Spleen (tissue), 7 donors: ENCODE measurements around the gene HS3ST1.

Experiments
- POLR2A ChIP-seq, 3 donors: fragments of 450-650 bp; IDR thresholded peaks; one replicate each; pipeline ENCODE4 v1.5.1; 2017; ENCODE audit warnings: antibody characterized with exemption in 3 of 3, mild to moderate bottlenecking in 1 of 3
- POLR2AphosphoS5 ChIP-seq, 3 donors: sonication (generic); formaldehyde crosslinking; IDR thresholded peaks; one replicate each; pipeline ENCODE4 v1.5.1; 2017; ENCODE audit warnings: antibody characterized with exemption in 3 of 3
- TF ChIP-seq, protein P1 (sequence below), 11 experiments: fragments of 200-600 bp in 7 of 11; fragments of 450-650 bp in 4 of 11; sonication (generic) in 4 of 11; IDR thresholded peaks in 8 of 11; conservative IDR thresholded peaks in 3 of 11; 1 replicate in 7 of 11; 2 replicates in 4 of 11; pipeline versions ENCODE4 v1.4.0 to v1.8.0; 2016 to 2021; ENCODE audit warnings: antibody characterized with exemption in 11 of 11, inconsistent platforms in 4 of 11, mild to moderate bottlenecking in 1 of 11
- donor health status: DM: no; HTN: no; CAD: no; lungs with moderate emphysema.
- donor health status: DM: no; HTN: no; CAD: no.
- donor health status: DM: no; HTN: no; CAD: no.

DNA sequence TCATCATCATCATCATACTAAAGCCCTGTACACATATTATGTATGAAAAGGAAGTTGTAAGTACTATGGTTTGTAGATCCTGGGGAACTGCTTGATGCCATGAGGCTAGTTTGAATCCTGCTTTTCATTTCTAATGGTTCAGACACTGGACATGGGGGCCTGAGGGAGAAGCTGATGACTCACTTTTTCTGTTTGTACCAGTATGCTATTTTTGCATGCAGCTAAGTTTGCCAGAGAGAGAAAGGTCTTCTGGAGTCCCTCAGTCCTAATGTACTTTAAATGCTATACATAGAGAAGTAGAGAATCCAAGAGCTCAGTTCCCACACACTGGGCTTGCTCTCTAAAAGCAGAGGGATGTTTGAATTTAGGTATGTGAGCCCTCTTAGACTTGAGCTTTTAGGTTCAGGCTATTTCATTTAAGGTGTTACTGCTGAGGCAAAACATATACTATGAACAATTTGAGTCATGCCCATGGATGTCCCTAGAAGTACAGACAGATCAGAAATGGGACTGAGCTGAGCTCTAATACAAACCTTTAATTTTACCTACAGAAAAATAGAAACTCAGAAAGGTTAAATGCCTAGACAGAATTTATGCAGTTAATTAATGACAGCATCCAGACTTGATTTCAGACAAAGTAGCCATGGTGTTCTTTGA is 17.6 kb upstream of the HS3ST1 start:
- TF ChIP-seq, protein P1, sequence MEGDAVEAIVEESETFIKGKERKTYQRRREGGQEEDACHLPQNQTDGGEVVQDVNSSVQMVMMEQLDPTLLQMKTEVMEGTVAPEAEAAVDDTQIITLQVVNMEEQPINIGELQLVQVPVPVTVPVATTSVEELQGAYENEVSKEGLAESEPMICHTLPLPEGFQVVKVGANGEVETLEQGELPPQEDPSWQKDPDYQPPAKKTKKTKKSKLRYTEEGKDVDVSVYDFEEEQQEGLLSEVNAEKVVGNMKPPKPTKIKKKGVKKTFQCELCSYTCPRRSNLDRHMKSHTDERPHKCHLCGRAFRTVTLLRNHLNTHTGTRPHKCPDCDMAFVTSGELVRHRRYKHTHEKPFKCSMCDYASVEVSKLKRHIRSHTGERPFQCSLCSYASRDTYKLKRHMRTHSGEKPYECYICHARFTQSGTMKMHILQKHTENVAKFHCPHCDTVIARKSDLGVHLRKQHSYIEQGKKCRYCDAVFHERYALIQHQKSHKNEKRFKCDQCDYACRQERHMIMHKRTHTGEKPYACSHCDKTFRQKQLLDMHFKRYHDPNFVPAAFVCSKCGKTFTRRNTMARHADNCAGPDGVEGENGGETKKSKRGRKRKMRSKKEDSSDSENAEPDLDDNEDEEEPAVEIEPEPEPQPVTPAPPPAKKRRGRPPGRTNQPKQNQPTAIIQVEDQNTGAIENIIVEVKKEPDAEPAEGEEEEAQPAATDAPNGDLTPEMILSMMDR (IDR thresholded peaks at IDR 0.05 in 8 of 11, conservative IDR thresholded peaks at IDR 0.05 in 3 of 11): no peak
- TF ChIP-seq POLR2AphosphoS5 (IDR thresholded peaks at IDR 0.05): no peak
- TF ChIP-seq POLR2A (IDR thresholded peaks at IDR 0.05): no peak
